Loucy (cell line): Measurements from ENCODE around the gene SLC16A7.

Source experiments
- H2AFZ ChIP-seq: fragments of 200-600 bp; sonication (generic); 2 replicates; pipeline ENCODE4 v1.6.0; 2016; ENCODE audit warnings: antibody characterized with exemption, mild to moderate bottlenecking, low read length, moderate library complexity
- H3F3A ChIP-seq: fragments of 200-600 bp; 2 replicates; pipeline ENCODE4 v1.6.0; 2016; ENCODE audit warnings: antibody characterized with exemption, low read depth, mild to moderate bottlenecking
- H3K27me3 ChIP-seq: fragments of 200-600 bp; sonication (generic); 2 replicates; pipeline ENCODE4 v1.6.1; 2014; ENCODE audit warnings: low read length, mild to moderate bottlenecking; ENCODE audit not compliant: insufficient read depth, poor library complexity, severe bottlenecking
- H3K36me3 ChIP-seq: fragments of 200-600 bp; sonication (generic); 2 replicates; pipeline ENCODE4 v1.6.1; 2016; ENCODE audit warnings: low read length; ENCODE audit not compliant: insufficient read depth
- H3K4me1 ChIP-seq: fragments of 200-600 bp; sonication (generic); 2 replicates; pipeline ENCODE4 v1.5.1; 2014; ENCODE audit warnings: low read length, mild to moderate bottlenecking; ENCODE audit not compliant: insufficient read depth, poor library complexity, severe bottlenecking
- H3K4me2 ChIP-seq: fragments of 200-600 bp; sonication (generic); 2 replicates; pipeline ENCODE4 v1.6.0; 2014; ENCODE audit warnings: antibody characterized with exemption, low read length, low read depth, mild to moderate bottlenecking; ENCODE audit not compliant: poor library complexity, severe bottlenecking
- H3K4me3 ChIP-seq: fragments of 200-600 bp; sonication (generic); 2 replicates; pipeline ENCODE4 v1.5.1; 2014; ENCODE audit warnings: low read length, mild to moderate bottlenecking, mixed read lengths; ENCODE audit not compliant: poor library complexity, severe bottlenecking
- H3K79me2 ChIP-seq: fragments of 200-600 bp; sonication (generic); 2 replicates; pipeline ENCODE4 v1.6.1; 2014; ENCODE audit warnings: low read length; ENCODE audit not compliant: insufficient read depth
- H3K9ac ChIP-seq: fragments of 200-600 bp; sonication (generic); 2 replicates; pipeline ENCODE4 v1.6.0; 2014; ENCODE audit warnings: mild to moderate bottlenecking, low read depth, low read length, moderate library complexity; ENCODE audit not compliant: poor library complexity, severe bottlenecking
- H3K9me2 ChIP-seq: fragments of 200-600 bp; sonication (generic); replicated peaks from 2 replicates; pipeline ENCODE4 v1.6.1; 2016; ENCODE audit warnings: low read depth, low read length, mixed read lengths
- H3K9me3 ChIP-seq: fragments of 200-600 bp; sonication (generic); 2 replicates; pipeline ENCODE4 v1.6.1; 2014; ENCODE audit warnings: mild to moderate bottlenecking, antibody characterized with exemption, low read length, low read depth; ENCODE audit not compliant: insufficient read depth
- H4K20me1 ChIP-seq: fragments of 200-600 bp; sonication (generic); 2 replicates; pipeline ENCODE4 v1.6.0; 2014; ENCODE audit warnings: antibody characterized with exemption, low read length, mild to moderate bottlenecking; ENCODE audit not compliant: insufficient read depth, poor library complexity, severe bottlenecking
- EZH2phosphoT487 ChIP-seq: fragments of 200-600 bp; IDR thresholded peaks from 2 replicates; pipeline ENCODE4 v1.6.1; 2018; ENCODE audit warnings: antibody characterized with exemption, mild to moderate bottlenecking, moderate library complexity, borderline replicate concordance
- TF ChIP-seq, protein P1 (sequence below): fragments of 200-600 bp; sonication (generic); conservative IDR thresholded peaks from 2 replicates; pipeline ENCODE4 v1.5.1; 2014; ENCODE audit warnings: mild to moderate bottlenecking, antibody characterized with exemption, low read length

SLC16A7 gene

GRCh38 chr12:59761542-59761941, 165.7 kb downstream of the SLC16A7 start:
- no peak overlapping the region for H3K4me3 ChIP-seq
- H3K4me2 ChIP-seq, result no peak overlapping the region
- H2AFZ ChIP-seq, result no peak overlapping the region
- no peaks in the 10 kb centered on the region for H3K27me3 ChIP-seq
- no peaks in the 10 kb centered on the region for H3K4me1 ChIP-seq
- H3K79me2 ChIP-seq, result no peaks in the 10 kb centered on the region
- H3K36me3 ChIP-seq, result no peaks in the 10 kb centered on the region
- H3K9me2 ChIP-seq, result no peaks in the 10 kb centered on the region
- H3K9me3 ChIP-seq, result no peaks in the 10 kb centered on the region
- no peaks in the 10 kb centered on the region for H4K20me1 ChIP-seq
- TF ChIP-seq, protein P1, sequence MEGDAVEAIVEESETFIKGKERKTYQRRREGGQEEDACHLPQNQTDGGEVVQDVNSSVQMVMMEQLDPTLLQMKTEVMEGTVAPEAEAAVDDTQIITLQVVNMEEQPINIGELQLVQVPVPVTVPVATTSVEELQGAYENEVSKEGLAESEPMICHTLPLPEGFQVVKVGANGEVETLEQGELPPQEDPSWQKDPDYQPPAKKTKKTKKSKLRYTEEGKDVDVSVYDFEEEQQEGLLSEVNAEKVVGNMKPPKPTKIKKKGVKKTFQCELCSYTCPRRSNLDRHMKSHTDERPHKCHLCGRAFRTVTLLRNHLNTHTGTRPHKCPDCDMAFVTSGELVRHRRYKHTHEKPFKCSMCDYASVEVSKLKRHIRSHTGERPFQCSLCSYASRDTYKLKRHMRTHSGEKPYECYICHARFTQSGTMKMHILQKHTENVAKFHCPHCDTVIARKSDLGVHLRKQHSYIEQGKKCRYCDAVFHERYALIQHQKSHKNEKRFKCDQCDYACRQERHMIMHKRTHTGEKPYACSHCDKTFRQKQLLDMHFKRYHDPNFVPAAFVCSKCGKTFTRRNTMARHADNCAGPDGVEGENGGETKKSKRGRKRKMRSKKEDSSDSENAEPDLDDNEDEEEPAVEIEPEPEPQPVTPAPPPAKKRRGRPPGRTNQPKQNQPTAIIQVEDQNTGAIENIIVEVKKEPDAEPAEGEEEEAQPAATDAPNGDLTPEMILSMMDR, result no peak
- TF ChIP-seq EZH2phosphoT487, result no peak
- H3F3A ChIP-seq, result no peaks in the 10 kb centered on the region
- H3K9ac ChIP-seq, result no peak overlapping the region

GRCh38 chr12:59763835-59764234, 168.0 kb downstream of the SLC16A7 start:
- Histone ChIP-seq H2AFZ (no peak overlapping the region), H3K4me3 (no peak overlapping the region), H3K9me2 (no peaks in the 10 kb centered on the region), H3K4me2 (no peak overlapping the region), H3K4me1 (no peaks in the 10 kb centered on the region), H3K79me2 (no peaks in the 10 kb centered on the region), H3K9me3 (peaks cover 9% of the 10 kb centered on the region; the same call in 1 of the 2 replicates), H3K36me3 (0 out of 2 replicates have a peak, but pooled peaks cover 5% of the 10 kb centered on the region), H4K20me1 (no peaks in the 10 kb centered on the region), H3K27me3 (no peaks in the 10 kb centered on the region), H3F3A (no peaks in the 10 kb centered on the region), H3K9ac (no peak overlapping the region)
- TF ChIP-seq, protein P1, result no peak
- TF ChIP-seq EZH2phosphoT487, result no peak

DNA sequence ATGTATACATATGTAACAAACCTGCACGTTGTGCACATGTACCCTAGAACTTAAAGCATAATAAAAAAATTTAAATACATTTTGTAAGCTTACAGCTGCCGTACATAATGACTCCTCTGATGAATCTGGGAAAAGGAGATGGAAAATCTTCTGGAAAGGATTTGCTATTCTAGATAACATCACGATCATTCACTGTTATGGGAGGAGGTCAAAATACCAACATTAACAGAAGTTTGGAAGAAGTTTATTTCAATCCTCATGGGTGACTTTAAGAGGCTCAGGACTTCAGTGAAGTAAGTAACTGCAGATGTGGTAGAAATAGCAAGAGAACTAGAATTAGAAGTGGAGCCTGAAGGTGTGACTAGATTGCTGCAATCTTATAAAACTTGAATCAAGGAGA, 172.2 kb downstream of the SLC16A7 start:
- Histone ChIP-seq H3K4me3 (no peak overlapping the region), H3F3A (no peaks in the 10 kb centered on the region), H3K9me2 (no peaks in the 10 kb centered on the region), H3K9me3 (peaks cover 9% of the 10 kb centered on the region; the same call in 1 of the 2 replicates), H3K79me2 (no peaks in the 10 kb centered on the region), H3K4me1 (no peaks in the 10 kb centered on the region), H3K36me3 (peaks cover 12% of the 10 kb centered on the region; the same call in 1 of the 2 replicates), H3K4me2 (no peak overlapping the region), H3K9ac (no peak overlapping the region), H2AFZ (no peak overlapping the region), H4K20me1 (no peaks in the 10 kb centered on the region), H3K27me3 (no peaks in the 10 kb centered on the region)
- TF ChIP-seq, protein P1, result no peak
- no peak for TF ChIP-seq EZH2phosphoT487
